Measurements from ENCODE around the gene MACROD2. TPM values are rescaled to one million over a fixed set of nuclear protein-coding genes. Genes with fewer than 3 reads are reported as not detected.
A peak's percentile ranks its signal among the peaks of the same experiment; 100 is the strongest.

The MACROD2 gene
- total and polyA plus RNA-seq, 4 donors: 13.0 to 67.1 (median 20.7) TPM

DNA sequence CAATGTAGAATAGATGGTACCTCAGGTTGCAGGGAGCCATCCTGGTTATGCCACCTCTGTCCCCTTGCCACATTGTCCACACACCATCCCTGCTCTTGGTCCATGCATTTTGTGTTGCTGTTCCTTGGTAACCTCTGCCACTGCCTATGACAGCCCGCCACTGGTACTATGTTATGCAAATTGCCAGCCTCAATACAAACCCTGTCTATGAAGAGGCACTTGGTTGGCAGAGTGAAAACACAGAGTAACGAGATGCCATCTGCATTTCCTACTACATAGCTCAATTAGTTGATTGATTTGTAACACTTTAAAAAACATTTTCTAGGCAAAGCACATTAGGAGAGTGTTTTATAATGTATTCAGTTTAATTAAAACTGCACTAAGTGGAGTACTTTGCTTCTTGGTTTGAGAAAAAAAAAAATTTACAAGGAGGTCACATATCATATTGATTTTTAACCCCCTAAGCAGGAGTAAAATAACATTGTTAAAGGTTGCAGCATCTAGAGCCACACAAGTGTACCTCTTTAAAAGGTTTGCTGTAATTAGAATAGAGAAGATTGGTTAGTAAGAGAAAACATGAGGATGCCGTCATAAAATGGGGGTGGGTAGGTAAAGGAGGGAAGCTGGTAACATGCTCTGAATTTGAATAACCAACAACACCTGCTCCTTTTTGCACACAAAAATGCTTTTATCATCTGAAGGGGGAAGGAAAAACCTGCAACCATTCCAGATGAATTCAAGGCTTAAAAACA lies 1760.9 kb downstream of the MACROD2 start:
- Histone ChIP-seq H3K27me3 (ENCODE audit: control insufficient read depth in 3 of 3, insufficient read depth in 3 of 3, low read length in 2 of 3) (no peaks in the 10 kb centered on the region), H3K4me1 (ENCODE audit: control insufficient read depth in 5 of 5, insufficient read depth in 5 of 5, low read length in 5 of 5) (peaks cover 0 to 2% (median 0%) of the 10 kb centered on the region in 5 donors), H3K4me3 (no peak overlapping the region), H3K27ac (ENCODE audit: low read depth in 1 of 2, low read length in 1 of 2) (no peak overlapping the region), H3K9me3 (ENCODE audit: control insufficient read depth in 4 of 4, insufficient read depth in 3 of 4, low read length in 3 of 4) (peaks cover 0 to 3% (median 0%) of the 10 kb centered on the region in 4 donors), H3K36me3 (ENCODE audit: control insufficient read depth in 4 of 4, insufficient read depth in 4 of 4, low read length in 4 of 4) (no peaks in the 10 kb centered on the region), H3K9ac (ENCODE audit: insufficient read depth in 1 of 2, low read length in 2 of 2) (no peak overlapping the region)
- no peak for DNase-seq
- ATAC-seq (ENCODE audit: insufficient read depth, low FRiP score): no peak
- WGBS, 2 donors: 79 to 80% methylated on average over 3 of the region's 3 CpGs
- TF ChIP-seq CTCF (IDR thresholded peaks at IDR 0.05; ENCODE audit: control extremely low read depth, extremely low read depth): no peak

DNA sequence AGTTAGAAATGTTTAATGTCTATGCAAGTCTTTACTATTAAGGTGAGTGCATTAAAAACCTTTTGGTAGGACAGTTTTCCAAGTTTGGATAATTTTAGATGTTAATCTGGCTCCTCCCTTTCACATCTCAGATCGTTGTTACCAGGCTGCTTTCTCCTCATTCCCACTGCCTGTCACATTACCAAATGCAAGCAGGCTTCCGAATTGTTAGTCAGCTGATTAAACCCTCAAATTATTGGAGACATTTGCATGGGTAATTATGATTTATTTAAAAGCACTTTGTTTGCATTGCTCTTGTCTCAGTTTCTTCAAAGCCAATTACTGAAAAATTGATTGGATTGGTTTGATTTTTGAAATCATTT lies 1761.4 kb downstream of the MACROD2 start:
- WGBS, 2 donors: 52 to 59% methylated on average over 2 of the region's 2 CpGs
- Histone ChIP-seq H3K27ac (ENCODE audit: low read depth in 1 of 2, low read length in 1 of 2) (no peak overlapping the region), H3K36me3 (ENCODE audit: control insufficient read depth in 4 of 4, insufficient read depth in 4 of 4, low read length in 4 of 4) (no peaks in the 10 kb centered on the region), H3K9me3 (ENCODE audit: control insufficient read depth in 4 of 4, insufficient read depth in 3 of 4, low read length in 3 of 4) (peaks cover 0 to 3% (median 0%) of the 10 kb centered on the region in 4 donors), H3K27me3 (ENCODE audit: control insufficient read depth in 3 of 3, insufficient read depth in 3 of 3, low read length in 2 of 3) (no peaks in the 10 kb centered on the region), H3K9ac (ENCODE audit: insufficient read depth in 1 of 2, low read length in 2 of 2) (no peak overlapping the region), H3K4me1 (ENCODE audit: control insufficient read depth in 5 of 5, insufficient read depth in 5 of 5, low read length in 5 of 5) (peaks cover 0 to 2% (median 0%) of the 10 kb centered on the region in 5 donors), H3K4me3 (no peak overlapping the region)
- no peak for ATAC-seq (ENCODE audit: insufficient read depth, low FRiP score)
- DNase-seq: no peak
- TF ChIP-seq CTCF (IDR thresholded peaks at IDR 0.05; ENCODE audit: control extremely low read depth, extremely low read depth): no peak

- no peak for TF ChIP-seq CTCF (IDR thresholded peaks at IDR 0.05; ENCODE audit: control extremely low read depth, extremely low read depth)
- Histone ChIP-seq H3K4me1 (ENCODE audit: control insufficient read depth in 5 of 5, insufficient read depth in 5 of 5, low read length in 5 of 5) (peaks cover 0 to 2% (median 0%) of the 10 kb centered on the region in 5 donors), H3K27ac (ENCODE audit: low read depth in 1 of 2, low read length in 1 of 2) (no peak overlapping the region), H3K9ac (ENCODE audit: insufficient read depth in 1 of 2, low read length in 2 of 2) (no peak overlapping the region), H3K27me3 (ENCODE audit: control insufficient read depth in 3 of 3, insufficient read depth in 3 of 3, low read length in 2 of 3) (no peaks in the 10 kb centered on the region), H3K36me3 (ENCODE audit: control insufficient read depth in 4 of 4, insufficient read depth in 4 of 4, low read length in 4 of 4) (no peaks in the 10 kb centered on the region), H3K4me3 (no peak overlapping the region), H3K9me3 (ENCODE audit: control insufficient read depth in 4 of 4, insufficient read depth in 3 of 4, low read length in 3 of 4) (peaks cover 0 to 3% (median 0%) of the 10 kb centered on the region in 4 donors)
- peak; percentile 19 to 59 (median 45) for DNase-seq
- WGBS, 2 donors: 78 to 87% methylated on average over 6 of the region's 6 CpGs
- ATAC-seq (ENCODE audit: insufficient read depth, low FRiP score): no peak
These were observed 1764.3 kb downstream of the MACROD2 start for GRCh38 chr20:15759594-15759993.

Measured in lung (tissue), 12 donors.